IMR-90 (cell line): Measurements from ENCODE around the gene PLAGL1. TPM values are rescaled to one million over a fixed set of nuclear protein-coding genes. Genes with fewer than 3 reads are reported as not detected.

Experiments
- ATAC-seq: fragments of 200-7000 bp; cut with Tn5 transposase; 2 replicates; pipeline ENCODE4 v1.9.1; 2020; ENCODE audit warnings: low read depth, mild to moderate bottlenecking, moderate library complexity
- BruUV-seq: library from RNA; stranded (reverse); fragments of 400-500 nt; replicated peaks from 2 replicates; lab custom pipeline; 2021; lab: Mats Ljungman, UMichigan
- CTCF ChIA-PET: fragments of 300-600 bp; formaldehyde crosslinking; extraction: SDS; loops from one replicate; lab custom pipeline; 2021; ENCODE audit warnings: antibody characterized with exemption; lab: Yijun Ruan, JAX
- POLR2A ChIA-PET: fragments of 300-600 bp; sonication (Branson Sonifier 250); formaldehyde crosslinking; loops from one replicate; lab custom pipeline; 2022; ENCODE audit warnings: antibody characterized with exemption; ENCODE audit not compliant: unreplicated experiment; lab: Charles Lee
- DNase-seq: peaks from one replicate; pipeline ENCODE4 v3.0.0; 2013
- H2AFZ ChIP-seq: replicated peaks from 2 replicates; pipeline ENCODE3; 2013; ENCODE audit warnings: low read length, mild to moderate bottlenecking; ENCODE audit not compliant: poor library complexity
- H2AK5ac ChIP-seq: 2 replicates; pipeline ENCODE4 v1.6.1; 2013; ENCODE audit warnings: low read depth, low read length, inconsistent platforms
- H2AK9ac ChIP-seq: replicated peaks from 2 replicates; pipeline ENCODE3; 2013; ENCODE audit warnings: mild to moderate bottlenecking, low read depth, low read length, moderate library complexity; ENCODE audit not compliant: poor library complexity
- H2BK120ac ChIP-seq: 2 replicates; pipeline ENCODE4 v1.6.1; 2013; ENCODE audit warnings: low read depth, low read length, inconsistent platforms
- H2BK15ac ChIP-seq: 3 replicates; pipeline ENCODE4 v1.6.1; 2013; ENCODE audit warnings: low read depth, low read length, inconsistent platforms
- H2BK20ac ChIP-seq: 2 replicates; pipeline ENCODE4 v1.6.1; 2013; ENCODE audit warnings: low read depth, mild to moderate bottlenecking, inconsistent platforms, low read length, moderate library complexity
- H2BK5ac ChIP-seq: 2 replicates; pipeline ENCODE4 v1.6.1; 2013; ENCODE audit warnings: mild to moderate bottlenecking, low read depth, low read length, inconsistent platforms; ENCODE audit not compliant: poor library complexity, severe bottlenecking
- H3K14ac ChIP-seq: replicated peaks from 2 replicates; pipeline ENCODE4 v1.6.1; 2013; ENCODE audit warnings: low read depth, low read length, inconsistent platforms
- H3K18ac ChIP-seq: 2 replicates; pipeline ENCODE4 v1.6.1; 2013; ENCODE audit warnings: low read depth, low read length, control low read depth
- H3K23ac ChIP-seq: 2 replicates; pipeline ENCODE4 v1.6.1; 2013; ENCODE audit warnings: low read depth, low read length, inconsistent platforms
- H3K27ac ChIP-seq: 2 replicates; pipeline ENCODE4 v1.5.1; 2013; ENCODE audit warnings: mild to moderate bottlenecking, control low read depth, low read length; ENCODE audit not compliant: insufficient read depth
- H3K27me3 ChIP-seq: 2 replicates; pipeline ENCODE4 v1.6.1; 2013; ENCODE audit warnings: low read length; ENCODE audit not compliant: control insufficient read depth, insufficient read depth
- H3K36me3 ChIP-seq: 2 replicates; pipeline ENCODE4 v1.6.1; 2013; ENCODE audit warnings: low read length, mixed read lengths; ENCODE audit not compliant: control insufficient read depth, insufficient read depth
- H3K4ac ChIP-seq: 2 replicates; pipeline ENCODE4 v1.6.1; 2013; ENCODE audit warnings: low read depth, low read length, inconsistent platforms
- H3K4me1 ChIP-seq: 2 replicates; pipeline ENCODE4 v1.6.1; 2013; ENCODE audit warnings: low read length, mixed read lengths; ENCODE audit not compliant: control insufficient read depth, insufficient read depth
- H3K4me2 ChIP-seq: 2 replicates; pipeline ENCODE4 v1.6.1; 2013; ENCODE audit warnings: low read depth, mild to moderate bottlenecking, control low read depth, low read length, moderate library complexity
- H3K4me3 ChIP-seq: 2 replicates; pipeline ENCODE4 v1.5.1; 2013; ENCODE audit warnings: low read depth, mild to moderate bottlenecking, control low read depth, low read length, moderate library complexity; ENCODE audit not compliant: insufficient read depth
- H3K56ac ChIP-seq: 2 replicates; pipeline ENCODE4 v1.6.1; 2013; ENCODE audit warnings: low read length, inconsistent platforms; ENCODE audit not compliant: insufficient read depth; ENCODE audit errors: extremely low read depth
- H3K79me1 ChIP-seq, 2 experiments: 2 replicates each; pipeline ENCODE4 v1.6.1; 2013; ENCODE audit warnings: low read length in 2 of 2, inconsistent platforms in 1 of 2, low read depth in 1 of 2
- H3K9ac ChIP-seq: 2 replicates; pipeline ENCODE4 v1.6.1; 2013; ENCODE audit warnings: low read depth, low read length, control low read depth
- H3K9me1 ChIP-seq: 2 replicates; pipeline ENCODE4 v1.6.1; 2013; ENCODE audit warnings: low read length, inconsistent platforms; ENCODE audit not compliant: insufficient read depth
- H3K9me3 ChIP-seq: 2 replicates; pipeline ENCODE4 v1.6.1; 2013; ENCODE audit warnings: low read length; ENCODE audit not compliant: control insufficient read depth, insufficient read depth
- H4K20me1 ChIP-seq: 2 replicates; pipeline ENCODE4 v1.6.1; 2013; ENCODE audit warnings: low read length, inconsistent platforms; ENCODE audit not compliant: insufficient read depth
- H4K5ac ChIP-seq: 2 replicates; pipeline ENCODE4 v1.6.1; 2013; ENCODE audit warnings: mild to moderate bottlenecking, low read depth, low read length, control low read depth
- H4K8ac ChIP-seq, 2 experiments: 2 replicates each; pipeline ENCODE4 v1.6.1; 2013; ENCODE audit warnings: low read depth in 2 of 2, low read length in 2 of 2, control low read depth in 1 of 2, inconsistent platforms in 1 of 2
- H4K91ac ChIP-seq: 2 replicates; pipeline ENCODE4 v1.6.1; 2013; ENCODE audit warnings: low read depth, low read length, inconsistent platforms; ENCODE audit not compliant: insufficient read depth
- BHLHE40 ChIP-seq: fragments of 150-350 bp; IDR thresholded peaks from 2 replicates; pipeline ENCODE4 v1.6.1; 2016; ENCODE audit warnings: mild to moderate bottlenecking, low read depth, low read length
- CEBPB ChIP-seq: IDR thresholded peaks from 2 replicates; pipeline ENCODE4 v1.6.1; 2012; ENCODE audit warnings: low read depth, low read length, improper control_type of control experiment
- ELK1 ChIP-seq: fragments of 150-350 bp; IDR thresholded peaks from 2 replicates; pipeline ENCODE4 v1.6.1; 2016; ENCODE audit warnings: low read depth, mild to moderate bottlenecking, low read length, moderate library complexity, borderline replicate concordance
- FOS ChIP-seq: fragments of 150-350 bp; IDR thresholded peaks from 2 replicates; pipeline ENCODE4 v1.6.1; 2016; ENCODE audit warnings: low read depth, low read length
- MAFK ChIP-seq: IDR thresholded peaks from 2 replicates; pipeline ENCODE4 v1.6.1; 2012; ENCODE audit warnings: low read depth, low read length, improper control_type of control experiment
- MAZ ChIP-seq: IDR thresholded peaks from 2 replicates; pipeline ENCODE4 v1.6.1; 2012; ENCODE audit warnings: low read depth, mild to moderate bottlenecking, low read length, improper control_type of control experiment, moderate library complexity, borderline replicate concordance
- MXI1 ChIP-seq: IDR thresholded peaks from 2 replicates; pipeline ENCODE4 v1.6.1; 2012; ENCODE audit warnings: low read depth, mild to moderate bottlenecking, low read length, moderate library complexity, borderline replicate concordance
- NFE2L2 ChIP-seq: fragments of 150-350 bp; IDR thresholded peaks from 2 replicates; pipeline ENCODE4 v1.6.1; 2016; ENCODE audit warnings: low read depth, mild to moderate bottlenecking, low read length
- RAD21 ChIP-seq: IDR thresholded peaks from 2 replicates; pipeline ENCODE4 v1.6.1; 2012; ENCODE audit warnings: low read length, improper control_type of control experiment
- RCOR1 ChIP-seq: IDR thresholded peaks from 2 replicates; pipeline ENCODE4 v1.6.1; 2012; ENCODE audit warnings: mild to moderate bottlenecking, low read length, improper control_type of control experiment; ENCODE audit not compliant: insufficient replicate concordance
- SMC3 ChIP-seq: fragments of 150-350 bp; IDR thresholded peaks from 2 replicates; pipeline ENCODE4 v1.6.1; 2016; ENCODE audit warnings: low read depth, mild to moderate bottlenecking, antibody characterized with exemption, low read length, moderate library complexity
- USF2 ChIP-seq: fragments of 150-350 bp; IDR thresholded peaks from 2 replicates; pipeline ENCODE4 v1.6.1; 2017; ENCODE audit warnings: mild to moderate bottlenecking, antibody characterized with exemption, low read length, low read depth
- WGBS, 2 experiments: methylation state at CpG; one replicate each; pipeline versions ENCODE4 v1.1.5 to v1.1.7; 2013; ENCODE audit warnings: missing lambda C conversion rate in 2 of 2; ENCODE audit not compliant: insufficient read length in 1 of 2; ENCODE audit errors: extremely low coverage in 2 of 2; 5-methylcytosine and 5-hydroxymethylcytosine counted together
- dilution Hi-C: fragments of 300-500 bp; cut with HindIII; formaldehyde crosslinking; loops from one replicate; pipeline ENCODE4 v1.14.3; 2018; ENCODE audit warnings: low sequenced_read_pairs; ENCODE audit not compliant: unreplicated experiment
- in situ Hi-C: fragments of 300-500 bp; cut with MboI; formaldehyde crosslinking; loops from 3 replicates; pipeline ENCODE4 v1.14.3; 2019; ENCODE audit warnings: low sequenced_read_pairs, inconsistent platforms, mixed read lengths
- intact Hi-C: fragments of 100-400 bp; cut with micrococcal nuclease; formaldehyde crosslinking; loops from 2 replicates; pipeline ENCODE4 v1.10.0; 2022
- polyA plus RNA-seq, 3 experiments: library from polyadenylated mRNA; depleted of rRNA; stranded (reverse); fragments of >200 nt; gene quantifications; 2 replicates each; pipeline ENCODE4 v1.2.3, GENCODE V29; 2012; ENCODE audit warnings: low replicate concordance in 1 of 3
- total RNA-seq: library from RNA; depleted of rRNA; stranded (reverse); fragments of >200 nt; gene quantifications from 2 replicates; pipeline ENCODE4 v1.2.3, GENCODE V29; 2012

PLAGL1 gene
- total and polyA plus RNA-seq, 2 of the 4 experiments (the other 2 are of a cell fraction): 23.3 to 73.8 TPM

GRCh38 chr6:144055121-144055931, 47.3 kb upstream of the PLAGL1 start:
- no peak overlapping the region for H3K4me2 ChIP-seq
- ATAC-seq (no peak), DNase-seq (no peak)
- H2BK15ac ChIP-seq: no peak overlapping the region
- no peak overlapping the region for H3K18ac ChIP-seq
- H3K9me3 ChIP-seq: no peaks in the 10 kb centered on the region
- dilution Hi-C loops (no loop called here), intact Hi-C loops (no loop called here), in situ Hi-C loops (no loop called here)
- no peaks in the 10 kb centered on the region for H3K79me1 ChIP-seq
- TF ChIP-seq ELK1: no peak
- TF ChIP-seq CEBPB: no peak
- no peak for TF ChIP-seq RAD21
- no peak for TF ChIP-seq MAZ
- TF ChIP-seq USF2: no peak
- TF ChIP-seq MXI1: no peak
- no peak for TF ChIP-seq MAFK
- no peak for TF ChIP-seq RCOR1
- TF ChIP-seq SMC3: no peak
- TF ChIP-seq FOS: no peak
- no peak for TF ChIP-seq BHLHE40
- TF ChIP-seq NFE2L2: no peak
- BruUV-seq: no TSS peak
- peaks cover 12% of the 10 kb centered on the region for H3K27me3 ChIP-seq
- no peak overlapping the region for H2AK9ac ChIP-seq
- no peak overlapping the region for H3K4me3 ChIP-seq
- H3K23ac ChIP-seq: no peak overlapping the region
- no peak overlapping the region for H3K4ac ChIP-seq
- no peak overlapping the region for H4K91ac ChIP-seq
- H2BK120ac ChIP-seq: no peak overlapping the region
- H4K20me1 ChIP-seq: no peaks in the 10 kb centered on the region
- H3K36me3 ChIP-seq: no peaks in the 10 kb centered on the region
- H2AK5ac ChIP-seq: no peak overlapping the region
- no peak overlapping the region for H2AFZ ChIP-seq
- no peak overlapping the region for H3K14ac ChIP-seq
- no peaks in the 10 kb centered on the region for H3K9me1 ChIP-seq
- H2BK20ac ChIP-seq: no peak overlapping the region
- H4K5ac ChIP-seq: no peak overlapping the region
- no peak overlapping the region for H3K27ac ChIP-seq
- no peak overlapping the region for H2BK5ac ChIP-seq
- H4K8ac ChIP-seq: no peak overlapping the region
- POLR2A ChIA-PET: no interaction called here
- H3K9ac ChIP-seq: no peak overlapping the region
- CTCF ChIA-PET: no interaction called here
- no peaks in the 10 kb centered on the region for H3K4me1 ChIP-seq
- WGBS, 2 experiments: no CpG with 5 or more reads among the region's 6 CpGs
- no peak overlapping the region for H3K56ac ChIP-seq
